GM18499 (cell line): ENCODE measurements around the gene PROC.
"Not testable (repeated sequence)": the region's sequence is repeated elsewhere in the genome, so short reads cannot be mapped to it uniquely, and the experiment has no call there.

Source experiments
- ATAC-seq: cut with Tn5 transposase; IDR thresholded peaks from one replicate; pipeline ENCODE4 v1.9.1; 2021; ENCODE audit warnings: moderate number of reproducible peaks; ENCODE audit not compliant: insufficient read depth, unreplicated experiment

PROC gene

GRCh38 chr2:127425540-127426490 lies 7.6 kb downstream of the PROC start:
- no peak for ATAC-seq

- ATAC-seq = no peak
Observed at GRCh38 chr2:127426501-127427354, 8.5 kb downstream of the PROC start.

DNA sequence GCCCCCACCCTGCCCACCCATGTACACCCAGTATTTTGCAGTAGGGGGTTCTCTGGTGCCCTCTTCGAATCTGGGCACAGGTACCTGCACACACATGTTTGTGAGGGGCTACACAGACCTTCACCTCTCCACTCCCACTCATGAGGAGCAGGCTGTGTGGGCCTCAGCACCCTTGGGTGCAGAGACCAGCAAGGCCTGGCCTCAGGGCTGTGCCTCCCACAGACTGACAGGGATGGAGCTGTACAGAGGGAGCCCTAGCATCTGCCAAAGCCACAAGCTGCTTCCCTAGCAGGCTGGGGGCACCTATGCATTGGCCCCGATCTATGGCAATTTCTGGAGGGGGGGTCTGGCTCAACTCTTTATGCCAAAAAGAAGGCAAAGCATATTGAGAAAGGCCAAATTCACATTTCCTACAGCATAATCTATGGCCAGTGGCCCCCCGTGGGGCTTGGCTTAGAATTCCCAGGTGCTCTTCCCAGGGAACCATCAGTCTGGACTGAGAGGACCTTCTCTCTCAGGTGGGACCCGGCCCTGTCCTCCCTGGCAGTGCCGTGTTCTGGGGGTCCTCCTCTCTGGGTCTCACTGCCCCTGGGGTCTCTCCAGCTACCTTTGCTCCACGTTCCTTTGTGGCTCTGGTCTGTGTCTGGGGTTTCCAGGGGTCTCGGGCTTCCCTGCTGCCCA lies 9.3 kb downstream of the PROC start:
- no peak for ATAC-seq

GRCh38 chr2:127428057-127428814 lies 10.0 kb downstream of the PROC start:
- no peak for ATAC-seq

DNA sequence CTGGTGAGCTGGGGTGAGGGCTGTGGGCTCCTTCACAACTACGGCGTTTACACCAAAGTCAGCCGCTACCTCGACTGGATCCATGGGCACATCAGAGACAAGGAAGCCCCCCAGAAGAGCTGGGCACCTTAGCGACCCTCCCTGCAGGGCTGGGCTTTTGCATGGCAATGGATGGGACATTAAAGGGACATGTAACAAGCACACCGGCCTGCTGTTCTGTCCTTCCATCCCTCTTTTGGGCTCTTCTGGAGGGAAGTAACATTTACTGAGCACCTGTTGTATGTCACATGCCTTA lies 10.5 kb downstream of the PROC start:
- ATAC-seq = no peak

DNA sequence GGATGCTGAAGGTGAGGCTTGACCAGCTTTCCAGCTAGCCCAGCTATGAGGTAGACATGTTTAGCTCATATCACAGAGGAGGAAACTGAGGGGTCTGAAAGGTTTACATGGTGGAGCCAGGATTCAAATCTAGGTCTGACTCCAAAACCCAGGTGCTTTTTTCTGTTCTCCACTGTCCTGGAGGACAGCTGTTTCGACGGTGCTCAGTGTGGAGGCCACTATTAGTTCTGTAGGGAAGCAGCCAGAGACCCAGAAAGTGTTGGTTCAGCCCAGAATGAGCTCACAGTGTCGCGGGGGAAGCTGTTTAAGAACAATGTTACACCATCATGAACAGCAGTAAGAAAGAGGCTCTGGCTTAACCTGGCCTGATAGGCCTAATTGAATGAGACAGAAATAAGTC lies 11.1 kb downstream of the PROC start:
- no peak for ATAC-seq

GRCh38 chr2:127429844-127430425 lies 11.7 kb downstream of the PROC start:
- ATAC-seq = no peak

- no peak for ATAC-seq
Observed at GRCh38 chr2:127431408-127432023, 13.3 kb downstream of the PROC start.

DNA sequence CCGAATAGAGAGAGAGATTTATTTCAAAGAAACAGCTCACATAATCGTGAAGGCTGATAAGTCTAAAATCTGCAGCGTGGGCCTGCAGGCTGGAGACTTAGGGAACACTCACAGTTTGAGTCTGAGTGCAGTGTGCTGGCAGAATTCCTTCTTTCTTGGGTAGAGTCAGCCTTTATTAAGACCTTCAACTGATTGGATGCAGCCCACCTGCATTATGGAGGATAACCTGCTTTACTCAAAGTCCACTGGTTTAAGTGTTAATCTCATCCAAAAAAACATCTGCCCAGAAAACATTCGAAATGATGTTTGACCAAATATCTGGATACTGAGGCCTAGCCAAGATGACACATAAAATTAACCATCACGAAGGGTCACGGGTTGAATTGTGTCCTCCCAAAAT lies 16.3 kb downstream of the PROC start:
- ATAC-seq = no peak

DNA sequence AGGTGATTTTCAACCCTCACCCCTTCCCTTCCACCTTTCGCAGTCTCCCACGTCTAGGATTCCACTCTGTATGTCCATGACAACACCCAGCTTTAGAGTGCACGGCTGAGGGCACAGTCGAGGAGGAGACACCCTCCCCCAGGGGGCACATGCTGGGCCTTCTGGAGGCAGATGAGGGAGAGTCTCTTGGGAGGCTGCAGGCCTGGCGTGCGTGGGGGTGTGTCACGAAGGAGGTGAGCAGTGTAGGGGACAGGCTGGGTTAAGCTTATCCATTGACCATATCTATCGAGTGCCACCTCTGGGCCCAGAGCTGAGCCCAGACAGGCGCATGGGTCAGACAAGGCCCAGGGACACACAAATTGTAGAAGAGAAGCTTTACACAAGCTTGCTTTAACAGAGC lies 18.8 kb downstream of the PROC start:
- no peak for ATAC-seq

DNA sequence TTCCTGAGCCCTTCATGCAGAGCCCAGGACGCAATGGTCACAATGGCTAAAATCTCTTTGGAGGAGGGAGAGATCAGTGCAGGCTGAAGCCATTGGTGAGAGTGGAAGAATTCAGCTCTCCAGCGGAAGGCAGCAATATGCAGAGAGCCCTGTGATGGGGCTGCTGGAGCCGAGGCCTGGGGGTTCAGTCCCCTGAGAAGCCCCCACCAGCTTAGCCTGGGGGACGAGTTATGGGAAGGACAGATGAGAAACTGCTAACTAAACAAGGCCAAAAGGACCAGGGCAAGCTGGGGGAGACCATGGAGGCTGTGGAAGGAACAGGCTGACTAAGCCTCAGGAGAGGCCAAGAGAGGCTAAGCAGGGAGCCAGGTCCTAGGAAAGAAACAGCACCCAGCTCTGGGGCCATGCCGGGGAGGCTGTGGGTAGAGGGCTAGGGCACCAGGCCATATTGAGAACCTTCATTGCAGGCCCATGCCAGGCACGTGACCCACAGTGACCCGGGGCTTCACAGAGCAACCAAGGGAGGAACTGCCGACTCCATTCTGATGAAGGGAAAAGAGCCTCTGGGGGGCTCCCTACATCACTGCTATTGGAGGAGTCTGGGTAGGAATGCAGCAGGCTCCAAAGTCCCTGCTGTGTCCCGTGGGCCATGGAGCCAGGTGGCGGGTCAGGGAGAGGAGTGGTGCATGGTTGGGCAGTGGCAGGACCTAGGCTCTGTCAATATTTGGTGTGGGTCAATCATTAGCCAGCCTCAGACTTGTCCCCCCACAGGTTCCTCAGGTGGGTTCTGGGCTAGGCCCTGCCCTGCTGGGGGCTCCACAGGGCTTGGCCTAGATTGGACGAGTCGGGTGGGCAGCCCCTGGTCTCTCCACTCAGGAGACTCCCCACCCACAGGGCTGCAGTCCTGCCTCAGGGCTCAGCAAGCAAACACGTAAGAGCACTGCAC lies 19.8 kb downstream of the PROC start:
- ATAC-seq = no peak

GRCh38 chr2:127439343-127439742 lies 21.1 kb downstream of the PROC start:
- ATAC-seq = no peak

GRCh38 chr2:127448526-127448925 lies 30.3 kb downstream of the PROC start:
- ATAC-seq = no peak

DNA sequence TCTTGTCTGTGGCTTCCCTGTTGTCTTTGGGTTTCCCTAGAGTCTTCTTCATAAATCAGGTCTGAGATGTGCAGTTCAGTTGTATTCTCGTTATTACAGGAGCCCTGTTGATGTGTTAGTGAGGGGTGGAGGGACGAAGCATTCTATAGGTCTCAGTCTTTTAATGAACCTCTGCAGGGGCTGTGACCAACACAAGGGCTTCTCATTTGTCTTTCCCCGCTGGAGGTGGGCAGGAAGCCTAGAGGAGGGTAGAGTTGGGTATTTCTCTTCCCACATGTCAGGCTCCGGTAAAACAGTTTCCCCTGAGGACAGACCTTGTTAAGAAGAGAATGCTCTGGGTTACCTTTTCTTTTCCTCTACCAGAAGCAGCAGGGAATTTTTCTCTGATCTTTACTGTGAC lies 31.2 kb downstream of the PROC start:
- ATAC-seq = no peak

DNA sequence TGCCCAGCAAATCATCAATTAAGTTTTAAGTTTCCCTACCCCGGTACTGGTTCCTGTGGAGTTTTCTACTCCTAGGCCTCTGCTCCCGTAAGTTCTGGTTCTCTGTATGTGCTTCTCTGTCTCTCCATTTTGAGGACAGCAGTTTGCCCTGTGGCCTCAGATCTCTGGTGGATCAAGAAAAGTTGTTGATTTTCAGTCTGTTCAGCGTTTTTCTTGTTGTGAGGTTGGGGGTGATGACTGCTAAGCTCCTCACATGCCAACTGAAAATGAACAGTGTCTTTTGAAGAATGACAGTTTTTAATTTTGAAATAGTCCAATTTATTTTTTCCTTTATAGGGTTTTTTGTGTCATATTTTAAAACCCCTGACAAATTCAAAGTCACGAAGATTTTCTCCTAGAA lies 31.7 kb downstream of the PROC start:
- ATAC-seq = no peak

- no peak for ATAC-seq
Observed at GRCh38 chr2:127451981-127452380, 33.8 kb downstream of the PROC start.

GRCh38 chr2:127452423-127452822 lies 34.2 kb downstream of the PROC start:
- ATAC-seq = not testable (repeated sequence)

- no peak for ATAC-seq
Observed at GRCh38 chr2:127453013-127453391, 34.8 kb downstream of the PROC start.
